ENCODE results near the gene ARHGAP26. TPM values are rescaled to one million over a fixed set of nuclear protein-coding genes. Genes with fewer than 3 reads are reported as not detected.

ARHGAP26 gene
- total RNA-seq, 4 donors from 2014 or later = 28.2 to 52.3 (median 37.9) TPM

- Histone ChIP-seq H3K4me3 (replicated peaks in 1 of 3) (no peak overlapping the region), H3K27ac (no peak overlapping the region), H3K27me3 (no peaks in the 10 kb centered on the region), H3K36me3 (no peaks in the 10 kb centered on the region), H3K9me3 (no peaks in the 10 kb centered on the region), H3K4me1 (no peaks in the 10 kb centered on the region)
- intact Hi-C loops (cut with DNase I) = no loop called here
- 84 to 85% methylated on average over 9 of the region's 9 CpGs for WGBS, 2 donors
- DNase-seq = no peak
- TF ChIP-seq POLR2A (IDR thresholded peaks at IDR 0.05) (no peak), CTCF (IDR thresholded peaks at IDR 0.05) (no peak)
Observed at GRCh38 chr5:142724821-142725220, 45.4 kb upstream of the ARHGAP26 start.

- H3K4me3 ChIP-seq (replicated peaks in 1 of 3) = no peak overlapping the region
- H3K9me3 ChIP-seq = no peaks in the 10 kb centered on the region
- H3K4me1 ChIP-seq = no peaks in the 10 kb centered on the region
- H3K27me3 ChIP-seq = no peaks in the 10 kb centered on the region
- no peak for TF ChIP-seq POLR2A (IDR thresholded peaks at IDR 0.05)
- TF ChIP-seq CTCF (IDR thresholded peaks at IDR 0.05) = no peak
- peak; percentile 38 to 56 for DNase-seq
- no peaks in the 10 kb centered on the region for H3K36me3 ChIP-seq
- 70 to 77% methylated on average over 4 of the region's 4 CpGs for WGBS, 2 donors
- no peak overlapping the region for H3K27ac ChIP-seq
- intact Hi-C loops (cut with DNase I) = no loop called here
Observed at GRCh38 chr5:142725231-142726187, 44.7 kb upstream of the ARHGAP26 start.

- no peak for DNase-seq
- Histone ChIP-seq H3K9me3 (no peaks in the 10 kb centered on the region), H3K36me3 (no peaks in the 10 kb centered on the region), H3K4me1 (no peaks in the 10 kb centered on the region), H3K27ac (no peak overlapping the region), H3K27me3 (no peaks in the 10 kb centered on the region), H3K4me3 (replicated peaks in 1 of 3) (no peak overlapping the region)
- 71 to 75% methylated on average over 2 of the region's 2 CpGs for WGBS, 2 donors
- intact Hi-C loops (cut with DNase I) = no loop called here
- TF ChIP-seq CTCF (IDR thresholded peaks at IDR 0.05) = no peak
- TF ChIP-seq POLR2A (IDR thresholded peaks at IDR 0.05) = no peak
Observed at GRCh38 chr5:142726188-142726731, 43.9 kb upstream of the ARHGAP26 start.

GRCh38 chr5:142727735-142728047 lies 42.5 kb upstream of the ARHGAP26 start:
- H3K27me3 ChIP-seq = no peaks in the 10 kb centered on the region
- intact Hi-C loops (cut with DNase I) = no loop called here
- no peaks in the 10 kb centered on the region for H3K4me1 ChIP-seq
- WGBS, 2 donors = 92 to 95% methylated on average over 2 of the region's 2 CpGs
- no peak overlapping the region for H3K4me3 ChIP-seq (replicated peaks in 1 of 3)
- no peaks in the 10 kb centered on the region for H3K9me3 ChIP-seq
- no peaks in the 10 kb centered on the region for H3K36me3 ChIP-seq
- no peak for TF ChIP-seq CTCF (IDR thresholded peaks at IDR 0.05)
- no peak for TF ChIP-seq POLR2A (IDR thresholded peaks at IDR 0.05)
- no peak for DNase-seq
- H3K27ac ChIP-seq = no peak overlapping the region
